Tongue (tissue), 2 donors: Measurements from ENCODE around the gene CABP7. TPM values are rescaled to one million over a fixed set of nuclear protein-coding genes. Genes with fewer than 3 reads are reported as not detected.
A peak's percentile ranks its signal among the peaks of the same experiment; 100 is the strongest.

Source experiments
- DNase-seq: peaks from one replicate; pipeline ENCODE4 v3.0.0-alpha.2; 2015
- total RNA-seq: library from RNA; depleted of rRNA; stranded (reverse); fragments of >200 nt; gene quantifications from one replicate; pipeline ENCODE4 v1.2.3, GENCODE V29; 2014

Gene CABP7
- total RNA-seq, 1 donor from 2014 or later = 0.21 TPM

DNA sequence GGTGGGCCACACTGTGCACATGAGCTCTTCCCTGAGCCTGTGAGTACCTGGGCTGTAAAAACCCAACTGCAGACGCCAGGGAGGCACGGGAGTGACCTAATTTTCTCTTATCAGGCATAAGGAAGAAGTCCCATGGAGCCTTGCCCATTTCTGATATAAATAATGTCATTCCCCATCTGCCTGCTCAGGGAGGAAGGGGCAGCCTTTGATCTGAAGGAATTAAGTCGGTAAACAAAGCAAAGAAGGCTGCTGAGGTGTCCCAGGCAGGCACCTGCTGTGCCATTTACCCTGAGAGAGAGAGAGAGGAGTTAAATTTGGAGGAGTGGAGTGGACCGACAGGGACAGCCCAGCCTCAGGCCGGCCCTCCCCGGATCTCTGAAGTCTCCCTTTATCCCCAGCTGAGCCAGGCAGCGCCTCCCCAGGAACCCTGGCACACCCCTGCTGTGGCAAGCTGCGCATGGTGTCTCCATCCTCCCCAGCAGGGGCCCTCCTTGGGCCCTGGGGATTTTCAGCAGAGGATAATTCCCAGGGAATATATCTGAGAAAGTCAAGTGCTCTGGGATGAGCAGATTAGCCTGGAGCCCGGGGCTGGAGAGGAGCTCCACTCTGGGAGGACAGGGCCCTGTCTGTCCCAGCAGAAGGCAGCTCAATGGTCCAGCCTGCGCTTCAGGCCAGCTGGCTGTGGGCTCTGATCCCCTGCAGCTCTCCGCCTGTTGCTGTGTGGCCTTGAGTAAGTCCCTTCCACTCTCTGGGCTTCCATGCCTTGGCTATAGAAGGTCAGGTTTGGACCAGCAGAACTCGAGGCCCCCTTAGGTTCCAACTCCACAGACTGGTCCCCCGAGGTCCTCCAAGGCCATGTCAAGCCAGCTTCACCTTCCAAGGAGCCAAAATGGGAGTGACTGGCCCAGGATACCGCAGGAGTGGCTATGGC lies 17.5 kb upstream of the CABP7 start:
- DNase-seq = peak; percentile 17

DNA sequence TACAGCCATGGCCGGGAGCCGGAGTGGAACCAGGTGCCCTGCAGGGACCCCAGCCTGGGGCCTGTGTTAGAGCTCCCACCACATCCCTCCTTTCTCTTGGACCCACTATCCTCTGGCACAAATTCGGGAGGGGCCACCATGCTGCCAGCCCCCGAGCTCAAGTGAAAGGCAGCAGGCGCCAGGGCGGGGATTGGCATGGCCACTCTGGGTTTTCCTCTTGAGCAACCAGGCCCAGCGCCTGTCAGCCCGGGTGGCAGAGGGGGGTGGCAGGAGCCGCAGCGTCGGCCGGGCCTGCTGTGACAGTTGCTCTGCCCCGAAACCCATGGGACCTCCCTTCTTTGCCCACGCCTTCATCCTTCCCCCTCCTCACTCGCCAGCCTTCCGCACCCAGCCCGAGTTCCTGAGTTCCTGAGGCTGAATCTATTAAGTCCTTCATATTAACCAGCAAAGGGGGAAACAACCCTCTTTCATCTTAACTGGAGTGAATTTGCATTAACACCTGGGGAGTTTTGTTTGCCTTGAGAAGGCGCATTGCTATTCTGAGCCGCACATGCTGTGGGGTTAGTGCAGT lies 16.8 kb upstream of the CABP7 start:
- peak; percentile 65 for DNase-seq

DNA sequence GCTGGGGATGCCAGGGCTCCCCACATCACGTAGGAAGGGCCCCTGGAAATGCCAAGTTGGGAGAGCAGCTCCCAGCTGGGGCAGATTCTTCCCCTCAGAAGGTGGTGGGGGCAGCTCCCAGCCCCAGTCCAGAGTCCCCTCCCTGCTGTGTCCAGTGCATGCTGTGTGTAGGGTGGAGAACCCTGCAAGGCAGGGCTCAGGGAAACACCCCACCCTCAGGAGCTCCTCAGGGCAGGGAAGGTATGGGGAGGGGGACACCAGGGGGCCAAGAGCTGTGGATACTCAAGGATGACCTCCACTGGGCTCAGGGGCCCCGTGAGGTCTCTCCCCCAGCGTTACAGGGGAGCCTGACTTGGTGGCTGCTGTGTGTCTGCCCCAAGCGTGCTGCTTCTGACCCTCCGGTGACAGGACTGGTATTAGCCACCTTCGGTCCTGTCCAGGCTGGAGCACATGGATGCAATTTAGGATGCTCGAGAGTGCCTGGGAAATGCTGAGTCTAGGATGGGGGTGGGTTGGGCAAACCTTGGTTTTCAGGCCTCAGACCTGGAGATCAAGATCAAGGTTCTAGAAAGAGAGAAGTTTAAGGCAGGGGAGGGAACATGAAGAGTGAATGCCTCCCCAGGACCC lies 16.1 kb upstream of the CABP7 start:
- DNase-seq = no peak

DNA sequence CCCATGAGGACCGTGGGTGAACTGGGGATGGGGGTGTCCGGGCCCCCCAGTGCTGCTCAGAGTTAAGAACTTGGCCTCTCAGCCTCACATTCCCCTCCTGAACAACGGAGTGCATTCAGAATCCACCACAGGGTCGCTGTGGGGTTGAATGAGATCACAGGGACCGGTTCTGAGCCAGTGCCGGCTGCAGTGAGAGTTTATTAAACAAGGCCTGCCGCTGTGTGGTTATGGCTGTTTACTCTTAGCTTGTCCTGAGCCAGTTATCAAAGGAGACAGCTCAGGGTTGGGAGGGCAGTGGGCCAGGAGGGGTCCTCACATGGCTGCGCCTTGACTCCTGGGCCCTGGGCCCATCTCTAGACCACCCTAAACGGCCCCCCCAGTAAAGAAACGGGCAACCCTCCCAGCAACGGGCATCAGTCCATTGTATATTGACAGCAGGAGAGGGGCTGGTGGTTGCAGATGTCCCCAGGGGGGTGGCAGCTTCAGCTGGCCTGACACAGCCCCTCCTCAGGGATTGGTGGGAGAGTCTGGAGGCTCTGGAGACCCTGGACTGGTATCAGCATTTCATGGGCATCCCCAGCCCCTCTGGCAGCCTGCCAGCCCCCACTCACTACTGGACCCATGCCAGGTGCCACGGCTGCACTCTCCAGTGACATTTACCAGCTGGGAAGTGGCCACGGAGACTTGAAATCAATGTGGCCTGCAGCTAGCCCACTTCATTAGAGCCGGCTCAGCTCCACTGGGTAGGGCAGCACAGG lies 15.1 kb upstream of the CABP7 start:
- peak; percentile 79 for DNase-seq

DNA sequence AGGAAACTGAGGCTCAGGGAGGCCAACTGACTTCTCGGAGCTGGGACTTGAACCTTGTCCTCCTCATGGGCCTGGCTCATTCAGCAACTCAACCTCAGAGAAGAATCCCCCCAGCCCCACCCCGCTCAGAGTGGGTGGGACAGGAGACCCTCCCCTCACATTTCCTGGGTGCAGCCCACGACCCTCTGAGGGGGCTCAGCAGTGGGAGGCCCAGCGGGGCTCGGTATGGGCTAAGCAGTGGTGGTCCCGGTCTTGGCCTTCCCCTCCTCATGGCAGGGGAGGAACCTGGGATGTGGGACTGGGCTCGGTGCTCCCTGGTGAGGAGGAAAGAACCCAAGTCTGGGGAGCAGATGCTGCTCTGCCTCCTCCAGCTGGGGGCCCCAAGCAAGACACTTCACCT lies 14.2 kb upstream of the CABP7 start:
- DNase-seq = no peak

DNA sequence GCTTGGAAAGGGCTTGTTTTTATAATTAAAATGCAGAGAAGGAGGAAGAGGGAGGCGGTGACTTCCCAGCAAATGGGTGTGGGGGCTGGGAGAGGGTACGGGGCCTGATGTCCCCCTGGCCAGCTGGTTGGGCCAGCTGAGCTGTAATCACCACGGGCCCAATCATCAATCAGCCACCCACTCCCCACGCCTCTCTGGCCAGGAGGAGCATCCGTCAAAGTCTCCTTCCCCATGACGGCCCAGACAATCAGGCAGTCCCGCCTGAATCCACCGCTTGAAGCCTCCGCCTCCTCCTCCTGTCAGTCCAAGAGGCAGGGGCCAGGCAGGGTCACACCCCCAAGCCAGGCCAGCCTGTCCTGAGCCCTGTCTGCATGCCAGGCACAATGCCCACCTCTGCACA lies 13.3 kb upstream of the CABP7 start:
- DNase-seq = no peak

DNA sequence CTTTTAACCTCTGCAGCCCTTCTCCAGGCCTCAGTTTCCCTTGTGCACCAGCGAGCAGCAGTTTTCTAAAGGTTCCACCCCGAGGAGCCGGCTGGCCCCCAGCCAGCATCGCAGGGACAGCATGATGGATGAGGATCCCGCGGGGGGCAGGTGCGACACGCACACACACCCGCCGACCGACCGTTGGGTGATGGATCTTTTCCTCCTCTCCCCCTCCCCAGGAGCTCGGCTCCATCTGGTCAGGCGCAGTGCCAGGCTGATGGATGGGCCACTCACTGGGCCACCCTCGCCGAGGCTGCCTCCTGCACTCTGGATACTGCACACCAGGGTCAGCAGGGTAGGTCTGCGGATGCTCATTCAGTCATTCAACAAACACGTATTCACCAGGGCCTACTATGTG lies 12.8 kb upstream of the CABP7 start:
- peak; percentile 16 for DNase-seq

DNA sequence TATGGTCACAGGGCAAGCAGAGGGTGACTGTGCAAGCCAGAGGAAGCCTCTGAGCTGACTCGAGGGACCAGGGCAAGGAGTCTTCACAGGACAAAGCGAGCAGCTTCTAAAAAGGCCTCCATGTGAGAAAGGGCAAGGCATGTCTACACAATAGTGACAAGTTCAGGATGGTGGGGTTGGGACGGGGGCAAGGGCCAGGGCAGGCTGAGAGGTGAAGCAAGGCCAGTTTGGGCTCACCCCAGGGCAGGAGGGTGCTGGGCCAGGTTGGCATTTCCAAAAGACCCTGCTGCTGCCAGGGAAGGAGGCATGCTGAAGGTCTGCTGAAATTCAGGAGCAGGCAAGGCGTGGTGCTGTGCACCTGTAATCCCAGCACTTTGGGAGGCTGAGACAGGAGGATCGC lies 12.3 kb upstream of the CABP7 start:
- no peak for DNase-seq

DNA sequence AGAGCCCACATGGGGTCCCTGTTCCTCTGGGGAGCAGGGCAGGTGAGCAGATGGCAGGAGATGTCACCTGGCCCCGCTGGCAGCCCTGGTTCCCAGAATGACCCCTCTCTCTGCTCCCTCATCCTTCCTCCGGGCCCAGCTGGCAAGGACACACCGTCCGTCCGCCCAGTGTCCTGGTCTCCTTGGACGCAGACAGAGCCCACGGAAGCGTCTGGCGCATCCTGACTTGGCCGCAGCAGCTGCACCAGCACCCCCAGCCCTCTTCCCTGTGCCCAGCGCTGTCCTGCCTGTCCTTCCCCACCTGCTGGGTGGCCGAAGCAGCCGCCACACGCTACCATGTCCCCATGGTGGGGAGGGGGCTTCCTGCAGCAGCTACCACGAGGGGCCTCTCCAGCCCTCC lies 9.6 kb upstream of the CABP7 start:
- no peak for DNase-seq

DNA sequence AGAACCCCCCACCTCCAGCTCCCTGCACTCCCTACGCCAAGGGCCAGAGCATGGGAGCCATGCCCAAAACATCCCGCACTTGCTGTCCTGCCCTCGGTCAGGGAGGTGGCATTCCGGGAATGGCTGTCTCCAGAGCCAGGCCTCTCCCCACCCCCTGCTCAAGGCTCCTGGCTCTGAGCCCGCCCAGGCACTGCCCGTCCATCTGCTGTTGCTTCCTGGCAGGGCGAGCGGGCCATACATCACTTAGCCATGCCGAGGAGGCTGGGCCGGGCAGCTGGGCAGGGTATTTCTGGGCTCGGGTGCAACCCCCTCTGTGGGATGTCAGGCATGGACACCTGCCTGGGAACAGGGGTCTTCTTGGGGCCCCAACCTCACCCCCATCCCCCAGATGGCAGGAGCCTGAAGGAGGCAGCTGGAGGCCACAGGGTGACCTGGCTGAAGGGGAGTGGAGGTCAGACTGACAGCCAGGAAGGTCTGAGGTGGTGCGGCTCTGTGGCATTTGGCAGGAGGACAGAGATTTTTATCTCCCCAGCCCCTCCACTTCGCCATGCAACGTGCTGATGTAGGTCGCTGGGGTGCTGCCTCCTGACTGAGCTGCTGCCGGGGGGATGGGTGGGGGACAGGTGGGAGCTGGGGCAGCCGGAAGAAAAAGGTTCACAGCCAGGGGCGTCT lies 8.7 kb upstream of the CABP7 start:
- DNase-seq = peak; percentile 89

DNA sequence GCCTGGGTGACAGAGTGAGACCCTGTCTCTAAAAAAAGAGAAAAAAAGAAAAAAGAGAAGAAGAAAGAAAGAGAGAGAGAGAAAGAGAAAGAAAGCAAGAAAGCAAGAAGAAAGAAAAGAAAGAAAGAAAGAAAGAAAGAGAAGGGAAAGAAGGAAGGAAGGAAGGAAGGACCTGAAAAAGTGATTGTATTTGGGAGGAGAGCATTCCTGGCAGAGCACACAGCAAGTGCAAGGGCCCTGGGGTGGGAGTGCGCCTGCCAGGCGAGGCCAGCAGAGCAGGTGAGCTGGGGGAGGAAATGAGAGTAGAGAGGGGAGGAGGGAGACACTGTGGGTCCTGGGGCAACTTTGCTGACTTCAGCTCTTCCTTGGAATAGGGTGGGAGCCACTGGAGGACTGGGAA lies 7.7 kb upstream of the CABP7 start:
- no peak for DNase-seq

DNA sequence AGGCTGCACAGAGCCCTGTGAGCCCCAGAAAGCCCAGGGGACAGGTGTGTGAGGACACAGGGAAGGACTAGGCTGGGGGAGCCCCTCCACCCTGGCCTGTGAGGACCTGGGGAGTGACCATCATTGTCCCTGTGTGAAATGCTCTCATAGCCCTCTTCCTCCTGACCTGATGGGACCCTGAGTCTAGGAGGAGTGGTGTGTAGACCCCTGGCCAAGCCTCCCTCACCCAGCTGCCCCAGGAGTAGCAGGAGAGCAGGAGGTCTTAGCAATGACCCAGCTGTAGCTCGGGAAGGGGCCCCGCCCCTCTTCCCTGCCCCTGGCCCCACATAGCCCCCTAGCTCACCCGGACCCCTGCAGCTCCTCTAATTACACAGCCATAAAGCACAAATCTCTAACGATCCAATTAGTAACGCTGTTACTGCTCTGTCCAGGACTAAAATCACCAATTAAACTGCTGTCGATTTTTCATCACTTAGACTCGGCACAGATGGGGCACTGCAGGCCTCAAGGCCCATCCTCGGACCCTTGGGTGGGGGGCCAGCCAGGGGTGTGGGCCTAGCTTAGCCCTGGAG lies 6.6 kb upstream of the CABP7 start:
- no peak for DNase-seq

DNA sequence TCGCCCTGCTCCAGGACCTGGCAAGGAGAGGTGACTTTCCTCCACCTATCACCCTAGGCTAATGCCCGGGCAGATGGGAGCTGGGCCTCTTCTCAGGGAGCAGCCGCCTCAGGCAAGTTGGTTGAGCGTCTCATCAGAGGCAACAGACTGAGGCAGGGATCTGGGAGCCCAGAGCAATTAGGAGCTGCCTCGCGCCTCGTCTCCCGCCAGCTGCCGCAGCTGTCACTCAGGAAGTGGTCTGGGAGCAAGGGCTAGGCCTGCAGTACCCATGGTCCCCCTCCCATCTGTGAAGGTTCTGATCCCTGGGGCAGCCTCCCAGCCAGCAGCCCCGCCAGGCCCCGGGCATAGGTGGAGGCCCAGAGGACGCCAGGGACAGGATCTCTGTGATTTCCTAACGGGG lies 4.6 kb upstream of the CABP7 start:
- DNase-seq = peak; percentile 40

DNA sequence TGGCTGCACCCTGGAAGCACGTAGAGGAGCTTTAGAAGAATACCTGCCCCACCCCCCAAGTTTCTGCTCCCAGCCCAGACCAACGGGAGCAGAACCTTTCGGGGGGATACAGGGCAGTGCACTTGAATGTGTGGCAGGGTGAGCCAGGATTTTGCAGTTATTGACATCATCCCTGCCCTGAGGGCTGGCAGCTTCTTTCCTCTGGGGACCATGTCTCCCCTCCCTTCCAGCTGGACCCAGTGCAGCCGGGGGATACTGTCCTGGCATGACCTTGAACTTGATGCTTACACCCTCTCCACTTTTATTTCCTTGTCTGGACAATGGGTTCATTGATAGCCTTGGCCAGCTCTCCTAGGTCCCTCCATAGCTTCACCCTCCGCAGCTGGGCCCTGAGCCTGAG lies 4.1 kb upstream of the CABP7 start:
- no peak for DNase-seq

DNA sequence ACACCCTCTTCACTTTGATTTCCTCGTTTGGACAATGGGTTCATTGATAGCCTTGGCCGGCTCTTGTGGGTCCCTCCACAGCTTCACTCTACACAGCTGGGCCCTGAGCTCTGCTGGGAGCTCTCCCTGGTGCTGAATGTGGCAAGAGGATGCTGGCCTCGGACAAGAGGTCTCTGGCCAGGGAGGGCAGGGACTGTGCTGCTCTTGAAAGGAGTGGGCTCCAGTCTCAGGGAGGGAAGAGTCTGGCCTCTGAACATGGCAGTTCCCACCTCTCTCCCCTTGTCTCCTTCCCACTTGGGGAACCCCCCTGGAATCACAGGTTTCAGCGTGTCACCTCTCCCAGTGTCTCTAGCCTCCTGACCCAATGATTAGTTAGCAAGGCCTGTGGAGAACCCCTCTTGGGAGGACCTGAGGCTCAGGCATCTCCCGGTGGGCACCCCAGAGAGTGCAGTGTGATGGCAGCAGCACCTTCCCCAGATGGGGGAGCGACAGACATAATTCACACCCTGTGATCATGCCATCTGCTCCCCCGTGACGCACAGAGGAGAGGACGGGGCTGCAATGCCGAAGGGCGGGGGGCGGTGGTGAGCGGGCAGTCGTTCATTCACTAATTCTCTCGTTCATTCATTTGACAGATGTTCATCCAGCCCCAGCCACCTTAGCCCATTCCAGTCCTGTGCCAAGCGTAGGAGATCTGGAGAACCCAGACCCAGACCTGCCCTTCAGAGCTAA lies 2.8 kb upstream of the CABP7 start:
- DNase-seq = peak; percentile 92

DNA sequence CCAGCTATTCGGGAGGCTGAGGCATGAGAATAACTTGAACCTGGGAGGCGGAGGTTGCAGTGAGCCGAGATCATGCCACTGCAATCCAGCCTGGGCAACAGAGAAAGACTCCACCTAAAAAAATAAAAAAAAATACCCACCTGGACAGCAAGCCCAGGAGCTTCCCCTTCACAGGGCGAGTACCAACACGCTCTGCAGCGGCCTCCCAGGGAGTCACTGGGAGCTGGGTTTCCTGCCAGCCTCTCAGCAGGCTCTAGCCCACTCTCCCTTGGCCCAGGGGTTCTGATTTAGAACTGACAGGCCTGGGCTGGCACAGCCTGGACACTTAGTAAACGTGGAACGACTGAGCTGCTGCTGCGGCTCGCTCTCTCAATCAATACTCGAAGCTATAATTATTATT lies 2.0 kb upstream of the CABP7 start:
- DNase-seq = no peak

DNA sequence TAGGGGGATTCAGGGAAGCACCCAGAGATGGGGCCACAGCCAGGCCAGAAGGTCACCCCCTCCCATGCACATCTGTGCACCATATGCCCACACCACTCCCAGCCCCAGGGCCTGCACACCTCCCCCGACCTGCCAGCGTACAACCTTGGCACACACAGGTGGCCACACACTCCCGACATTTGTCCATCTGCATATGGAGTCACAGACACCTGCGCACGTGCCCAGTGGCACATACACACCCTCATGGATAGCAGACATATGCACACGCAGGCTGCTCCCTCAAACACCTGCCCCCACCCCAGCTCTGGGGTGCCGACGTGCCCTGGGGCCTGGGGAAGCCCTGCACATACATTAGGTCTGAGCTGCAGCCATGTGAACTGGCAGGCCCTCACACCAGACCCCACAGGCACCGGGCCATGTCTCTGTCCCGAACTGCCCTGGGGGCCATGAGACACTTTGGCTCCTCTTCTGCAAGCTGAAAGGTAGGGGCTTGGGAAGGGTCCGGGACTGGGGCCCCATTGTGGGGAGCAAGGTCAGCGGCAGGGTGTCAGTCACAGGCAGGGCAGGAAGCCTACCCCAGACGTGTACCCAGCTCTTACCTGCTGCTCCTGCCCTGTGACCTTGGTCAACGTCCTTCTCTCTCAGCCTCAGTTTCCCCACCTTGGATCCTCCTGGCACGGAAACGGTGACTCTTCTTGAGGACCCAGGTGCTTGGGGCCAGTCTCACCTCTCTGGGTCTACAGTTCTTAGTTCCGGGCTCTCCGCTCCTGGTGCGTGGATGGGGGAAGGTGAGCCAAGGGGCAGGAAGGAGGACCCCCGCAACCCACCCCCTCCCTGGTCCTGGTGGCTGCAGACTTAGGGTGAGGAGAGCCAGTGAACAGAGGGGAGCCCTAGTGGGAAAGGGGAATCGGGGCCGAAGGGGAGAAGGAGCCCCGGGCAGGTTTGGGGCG lies 579 bp upstream of the CABP7 start:
- DNase-seq = no peak

DNA sequence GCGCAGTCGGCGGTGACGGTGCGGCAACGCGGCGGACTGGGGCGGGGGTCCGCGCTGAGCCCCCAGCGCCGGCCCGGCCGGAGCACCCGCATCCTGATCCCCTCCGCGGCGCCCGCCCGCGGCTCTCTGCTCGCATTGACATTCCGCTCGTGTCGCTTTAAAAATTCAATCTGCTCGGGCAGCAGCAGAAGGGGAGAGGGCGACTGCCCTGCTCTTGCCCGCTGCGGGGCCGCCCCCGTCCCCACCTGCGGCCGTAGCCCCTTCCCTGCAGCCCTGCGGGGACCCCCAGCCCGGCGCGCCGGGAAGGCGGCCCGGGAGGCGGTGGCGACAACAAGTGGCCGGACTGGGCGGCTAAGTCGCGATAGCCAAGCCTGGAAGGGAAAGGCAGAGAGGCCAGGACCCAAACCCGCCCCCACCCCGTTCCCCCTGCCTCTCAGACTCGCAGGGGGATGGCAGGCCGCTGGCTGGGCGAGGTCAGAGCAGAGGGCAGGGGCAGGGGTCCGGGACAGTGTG lies 1.1 kb downstream of the CABP7 start:
- no peak for DNase-seq

DNA sequence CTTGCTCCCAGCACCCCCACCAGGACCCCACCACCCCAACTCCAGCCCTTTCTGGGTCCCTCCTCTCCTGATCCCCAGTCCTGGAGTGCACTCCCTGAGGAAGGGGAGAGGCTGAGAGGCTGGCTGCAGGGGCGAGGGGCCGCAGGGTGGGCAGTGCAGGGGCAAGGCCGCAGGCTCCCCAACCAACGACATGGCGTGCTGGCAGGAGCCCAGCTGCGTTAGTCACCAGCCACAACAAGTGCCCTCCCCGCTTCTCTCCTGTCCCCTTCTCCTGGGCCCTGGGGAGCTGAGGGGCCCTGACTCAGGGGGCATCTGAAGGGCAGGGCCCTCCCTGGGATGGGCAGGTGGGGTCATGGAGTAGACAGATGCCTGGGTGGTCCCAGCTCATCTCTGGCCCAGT lies 2.3 kb downstream of the CABP7 start:
- DNase-seq = no peak

DNA sequence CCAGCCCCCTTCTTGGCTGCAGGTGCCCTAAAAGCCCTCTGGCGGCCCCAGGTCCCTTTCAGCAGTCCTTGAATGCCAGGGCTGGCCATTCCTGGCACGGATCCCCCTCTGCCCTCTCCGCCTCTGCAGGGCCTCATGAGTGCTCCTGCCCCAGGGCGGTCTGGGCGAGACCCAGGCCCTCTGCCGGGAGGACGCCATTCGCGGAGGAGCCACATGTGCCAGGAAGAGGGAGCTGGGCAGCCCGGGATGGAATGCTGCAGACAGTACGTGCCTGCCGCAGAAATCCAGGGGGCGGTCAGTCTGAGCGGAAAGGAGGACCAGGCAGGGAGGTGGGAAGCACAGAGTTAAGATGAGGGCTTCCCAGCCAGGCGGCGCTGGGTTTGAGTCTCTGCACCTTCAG lies 2.8 kb downstream of the CABP7 start:
- no peak for DNase-seq
